ENCODE measurements around the gene PTMA. TPM values are rescaled to one million over a fixed set of nuclear protein-coding genes. Genes with fewer than 3 reads are reported as not detected.

Gene PTMA
- total and polyA plus RNA-seq, 9 of the 15 experiments (the other 6 are each of a cell fraction or from before 2014, with no cell fraction given), result 429 to 2,322 (median 1,578) TPM

- Histone ChIP-seq H3K9me3 (replicated peaks; ENCODE audit: control insufficient read depth, insufficient read depth, low read depth, low read length) (no peaks in the 10 kb centered on the region), H3K4me1 (replicated peaks in 1 of 2; ENCODE audit: control insufficient read depth in 2 of 2, insufficient read depth in 2 of 2, low read length in 2 of 2) (peaks cover 0 to 6% of the 10 kb centered on the region in 2 experiments; a peak in 1 of 5 replicates), H3K9ac (ENCODE audit: insufficient read depth in 1 of 2, low read depth in 2 of 2, low read length in 2 of 2) (no peak overlapping the region), H3K27me3 (ENCODE audit: control insufficient read depth in 2 of 2, insufficient read depth in 2 of 2, low read length in 2 of 2) (no peaks in the 10 kb centered on the region), H3K79me2 (ENCODE audit: control insufficient read depth, insufficient read depth, low read length) (no peaks in the 10 kb centered on the region), H4K20me1 (replicated peaks; ENCODE audit: control insufficient read depth, insufficient read depth, low read length) (no peaks in the 10 kb centered on the region), H2AFZ (ENCODE audit: low read depth, low read length) (no peak overlapping the region), H3K4me2 (ENCODE audit: insufficient read depth, low read length) (no peak overlapping the region), H3K4me3 (no peak overlapping the region), H3K9me1 (ENCODE audit: control insufficient read depth, insufficient read depth, low read length) (no peaks in the 10 kb centered on the region), H3K36me3 (ENCODE audit: control insufficient read depth, insufficient read depth, low read length) (no peaks in the 10 kb centered on the region), H3K27ac (ENCODE audit: extremely low read depth, low read depth, low read length) (no peak overlapping the region)
- intact Hi-C loops (cut with micrococcal nuclease) (no loop called here), in situ Hi-C loops (cut with MboI) (no loop called here)
- DNase-seq (ENCODE audit: extremely low read depth in 1 of 4, low spot score in 3 of 4) (no peak), FAIRE-seq (no peak), ATAC-seq (no peak)
- 65% methylated on average over 10 of the region's 13 CpGs for WGBS (ENCODE audit: insufficient coverage, low coverage, missing lambda C conversion rate)
- no TSS peak for BruUV-seq (replicated peaks)
- CTCF ChIA-PET (ENCODE audit: low intra/inter-chr PET ratio), result no interaction called here
- TF ChIP-seq TSC22D4 (tag; IDR thresholded peaks at IDR 0.05), result no peak
- POLR2A ChIA-PET, result interaction anchor here (0.6 to 9.5 kb wide), 2 partner anchors 14 to 20 kb away, joined by 4 to 90 read pairs; partner anchors contain the start of gene PTMA
These were observed 15.5 kb upstream of the PTMA start for GRCh38 chr2:231692847-231693246.

GRCh38 chr2:231693956-231694355 is 14.4 kb upstream of the PTMA start:
- CTCF ChIA-PET (ENCODE audit: low intra/inter-chr PET ratio), result no interaction called here
- TF ChIP-seq CHD4 (IDR thresholded peaks at IDR 0.05; ENCODE audit: insufficient read depth, insufficient replicate concordance, low read depth, low read length, poor library complexity, severe bottlenecking) (no peak), CREB1 (IDR thresholded peaks at IDR 0.05) (no peak), CREB1 (CRISPR knock-in tag; IDR thresholded peaks at IDR 0.05) (no peak), TBP (optimal IDR thresholded peaks at IDR 0.05; ENCODE audit: low read depth, low read length) (no peak), ZNF830 (CRISPR knock-in tag; IDR thresholded peaks at IDR 0.05) (no peak), ZNF165 (CRISPR knock-in tag; IDR thresholded peaks at IDR 0.05; ENCODE audit: borderline replicate concordance) (no peak), USF2 (CRISPR knock-in tag; IDR thresholded peaks at IDR 0.05) (no peak)

More at GRCh38 chr2:231693956-231694355, 14.4 kb upstream of the PTMA start:
- no peak overlapping the region for H3K4me2 ChIP-seq (ENCODE audit: insufficient read depth, low read length)
- ATAC-seq (no peak; the same call in 2 of the 3 replicates), FAIRE-seq (no peak), DNase-seq (ENCODE audit: extremely low read depth in 1 of 4, low spot score in 3 of 4) (no peak)
- in situ Hi-C loops (cut with MboI) (no loop called here), intact Hi-C loops (cut with micrococcal nuclease) (no loop called here)
- no peaks in the 10 kb centered on the region for H3K79me2 ChIP-seq (ENCODE audit: control insufficient read depth, insufficient read depth, low read length)
- no peak overlapping the region for H3K4me3 ChIP-seq
- BruUV-seq (replicated peaks), result no TSS peak
- peaks cover 0 to 2% of the 10 kb centered on the region in 2 experiments; a peak in 1 of 5 replicates for H3K4me1 ChIP-seq (replicated peaks in 1 of 2; ENCODE audit: control insufficient read depth in 2 of 2, insufficient read depth in 2 of 2, low read length in 2 of 2)
- no peaks in the 10 kb centered on the region for H3K36me3 ChIP-seq (ENCODE audit: control insufficient read depth, insufficient read depth, low read length)
- H3K27ac ChIP-seq (ENCODE audit: extremely low read depth, low read depth, low read length), result no peak overlapping the region
- H4K20me1 ChIP-seq (replicated peaks; ENCODE audit: control insufficient read depth, insufficient read depth, low read length), result no peaks in the 10 kb centered on the region
- H2AFZ ChIP-seq (ENCODE audit: low read depth, low read length), result no peak overlapping the region
- no peaks in the 10 kb centered on the region for H3K9me3 ChIP-seq (replicated peaks; ENCODE audit: control insufficient read depth, insufficient read depth, low read depth, low read length)
- no peak overlapping the region; a peak in 1 of 4 replicates for H3K9ac ChIP-seq (ENCODE audit: insufficient read depth in 1 of 2, low read depth in 2 of 2, low read length in 2 of 2)
- H3K27me3 ChIP-seq (ENCODE audit: control insufficient read depth in 2 of 2, insufficient read depth in 2 of 2, low read length in 2 of 2), result no peaks in the 10 kb centered on the region
- POLR2A ChIA-PET, result interaction anchor here (9.5 kb wide), 1 partner anchor 12 kb away, joined by 90 read pairs; the partner anchor contains the start of gene PTMA
- WGBS (ENCODE audit: insufficient coverage, low coverage, missing lambda C conversion rate), result 47% methylated on average over 6 of the region's 7 CpGs
- H3K9me1 ChIP-seq (ENCODE audit: control insufficient read depth, insufficient read depth, low read length), result no peaks in the 10 kb centered on the region

Measured in K562 (cell line).